ENCODE measurements around the gene TSPAN16. TPM values are rescaled to one million over a fixed set of nuclear protein-coding genes. Genes with fewer than 3 reads are reported as not detected.

Gene TSPAN16
- total and polyA plus RNA-seq, 11 donors, result not detected

Other genes with a start within 250 kb of the TSPAN16 start
- 10 to 100 TPM in 8 of 9 donors, 1 to 10 TPM in 1; 4.3 to 30.9 (median 19.0) TPM for gene LDLR, start 206.7 kb upstream of the TSPAN16 start, total RNA-seq
- gene LDLR, start 206.7 kb upstream of the TSPAN16 start, polyA plus RNA-seq, result 10 to 100 TPM in 1 of 2 donors, 1 to 10 TPM in 1; 4.5 to 45.9 TPM
- 10 to 100 TPM in 1 of 9 donors, 1 to 10 TPM in 8; 1.7 to 10.7 (median 5.2) TPM for gene SPC24, start 140.4 kb upstream of the TSPAN16 start, total RNA-seq
- gene SPC24, start 140.4 kb upstream of the TSPAN16 start, polyA plus RNA-seq, result 1 to 10 TPM; 1.4 to 3.0 TPM
- gene KANK2, start 98.6 kb upstream of the TSPAN16 start, total RNA-seq, result 1,000 to 10,000 TPM in 1 of 9 donors, 100 to 1,000 TPM in 8; 232 to 1,831 (median 296) TPM
- gene KANK2, start 98.6 kb upstream of the TSPAN16 start, polyA plus RNA-seq, result 100 to 1,000 TPM; 275 to 281 TPM
- gene ANGPTL8, start 56.5 kb upstream of the TSPAN16 start, total RNA-seq, result 1 to 10 TPM in 1 of 9 donors, not detected in 8; 6.3 TPM
- 10 to 100 TPM in 1 of 2 donors, under 1 TPM in 1; 0.61 to 10.2 TPM for gene ANGPTL8, start 56.5 kb upstream of the TSPAN16 start, polyA plus RNA-seq
- gene DOCK6, start 33.6 kb upstream of the TSPAN16 start, total RNA-seq, result 10 to 100 TPM; 21.6 to 57.8 (median 39.5) TPM
- 10 to 100 TPM; 25.6 to 36.0 TPM for gene DOCK6, start 33.6 kb upstream of the TSPAN16 start, polyA plus RNA-seq
- 10 to 100 TPM in 3 of 9 donors, 1 to 10 TPM in 6; 5.4 to 15.1 (median 7.4) TPM for gene RAB3D, start 43.5 kb downstream of the TSPAN16 start, total RNA-seq
- gene RAB3D, start 43.5 kb downstream of the TSPAN16 start, polyA plus RNA-seq, result 1 to 10 TPM; 2.5 to 3.9 TPM
- 100 to 1,000 TPM in 3 of 9 donors, 10 to 100 TPM in 6; 68.3 to 372 (median 83.9) TPM for gene TMEM205, start 50.1 kb downstream of the TSPAN16 start, total RNA-seq
- gene TMEM205, start 50.1 kb downstream of the TSPAN16 start, polyA plus RNA-seq, result 100 to 1,000 TPM; 106 to 151 TPM
- gene CCDC159, start 50.4 kb downstream of the TSPAN16 start, total RNA-seq, result 10 to 100 TPM; 13.6 to 26.2 (median 21.9) TPM
- 10 to 100 TPM; 11.5 to 34.9 TPM for gene CCDC159, start 50.4 kb downstream of the TSPAN16 start, polyA plus RNA-seq
- 10 to 100 TPM in 6 of 9 donors, 1 to 10 TPM in 3; 4.5 to 24.8 (median 12.5) TPM for gene PLPPR2, start 59.3 kb downstream of the TSPAN16 start, total RNA-seq
- 10 to 100 TPM in 1 of 2 donors, 1 to 10 TPM in 1; 8.0 to 10.5 TPM for gene PLPPR2, start 59.3 kb downstream of the TSPAN16 start, polyA plus RNA-seq
- 1 to 10 TPM in 7 of 9 donors, under 1 TPM in 2; 0.67 to 1.9 (median 1.5) TPM for gene SWSAP1, start 78.5 kb downstream of the TSPAN16 start, total RNA-seq
- 1 to 10 TPM; 1.9 to 2.1 TPM for gene SWSAP1, start 78.5 kb downstream of the TSPAN16 start, polyA plus RNA-seq
- 1 to 10 TPM; 4.6 to 7.8 (median 5.7) TPM for gene EPOR, start 88.2 kb downstream of the TSPAN16 start, total RNA-seq
- 1 to 10 TPM; 6.1 TPM for gene EPOR, start 88.2 kb downstream of the TSPAN16 start, polyA plus RNA-seq
- 1 to 10 TPM; 2.1 to 5.0 (median 4.0) TPM for gene RGL3, start 123.2 kb downstream of the TSPAN16 start, total RNA-seq
- 10 to 100 TPM in 1 of 2 donors, 1 to 10 TPM in 1; 2.2 to 11.3 TPM for gene RGL3, start 123.2 kb downstream of the TSPAN16 start, polyA plus RNA-seq
- gene ODAD3, start 139.0 kb downstream of the TSPAN16 start, total RNA-seq, result under 1 TPM in 7 of 9 donors, not detected in 2; 0.18 to 0.69 (median 0.31) TPM
- under 1 TPM; 0.37 to 0.84 TPM for gene ODAD3, start 139.0 kb downstream of the TSPAN16 start, polyA plus RNA-seq
- gene PRKCSH, start 139.5 kb downstream of the TSPAN16 start, total RNA-seq, result 100 to 1,000 TPM in 6 of 9 donors, 10 to 100 TPM in 3; 69.3 to 210 (median 120) TPM
- 100 to 1,000 TPM in 1 of 2 donors, 10 to 100 TPM in 1; 71.2 to 107 TPM for gene PRKCSH, start 139.5 kb downstream of the TSPAN16 start, polyA plus RNA-seq
- gene ELAVL3, start 184.9 kb downstream of the TSPAN16 start, total RNA-seq, result under 1 TPM in 8 of 9 donors, not detected in 1; 0.08 to 0.75 (median 0.27) TPM
- under 1 TPM; 0.03 to 0.11 TPM for gene ELAVL3, start 184.9 kb downstream of the TSPAN16 start, polyA plus RNA-seq
- 1 to 10 TPM; 2.4 to 5.5 (median 3.8) TPM for gene ZNF653, start 209.7 kb downstream of the TSPAN16 start, total RNA-seq
- gene ZNF653, start 209.7 kb downstream of the TSPAN16 start, polyA plus RNA-seq, result 1 to 10 TPM; 4.0 to 8.9 TPM
- 100 to 1,000 TPM in 8 of 9 donors, 10 to 100 TPM in 1; 69.7 to 207 (median 131) TPM for gene ECSIT, start 233.0 kb downstream of the TSPAN16 start, total RNA-seq
- 100 to 1,000 TPM; 157 to 242 TPM for gene ECSIT, start 233.0 kb downstream of the TSPAN16 start, polyA plus RNA-seq
- gene CNN1, start 242.7 kb downstream of the TSPAN16 start, total RNA-seq, result 100 to 1,000 TPM in 6 of 9 donors, 10 to 100 TPM in 3; 68.6 to 979 (median 145) TPM
- 100 to 1,000 TPM; 306 to 426 TPM for gene CNN1, start 242.7 kb downstream of the TSPAN16 start, polyA plus RNA-seq

All from heart left ventricle (tissue), 11 donors.